Astrocyte (in vitro differentiated cells and primary cell): ENCODE data around the gene PRKCB. TPM values are rescaled to one million over a fixed set of nuclear protein-coding genes. Genes with fewer than 3 reads are reported as not detected.

Experiments
- DNase-seq: peaks from one replicate; pipeline ENCODE4 v3.0.0-alpha.2; 2010; ENCODE audit warnings: low read depth
- FAIRE-seq: peaks from 2 replicates; lab custom pipeline; 2011; peaks lifted over from hg19 to GRCh38; lab: Jason Lieb, UNC
- H2AFZ ChIP-seq: 2 replicates; pipeline ENCODE4 v1.6.0; 2012; ENCODE audit warnings: low read depth, low read length, inconsistent platforms
- H3K27ac ChIP-seq: 2 replicates; pipeline ENCODE4 v1.5.1; 2011; ENCODE audit warnings: low read depth, low read length, inconsistent platforms
- H3K27me3 ChIP-seq: 2 replicates; pipeline ENCODE4 v1.6.0; 2011; ENCODE audit warnings: low read length, inconsistent platforms; ENCODE audit not compliant: insufficient read depth
- H3K36me3 ChIP-seq: 2 replicates; pipeline ENCODE4 v1.5.1; 2011; ENCODE audit warnings: low read length, inconsistent platforms; ENCODE audit not compliant: insufficient read depth
- H3K4me1 ChIP-seq: 2 replicates; pipeline ENCODE4 v1.5.1; 2011; ENCODE audit warnings: low read length, inconsistent platforms; ENCODE audit not compliant: insufficient read depth
- H3K4me2 ChIP-seq: 2 replicates; pipeline ENCODE4 v1.6.0; 2012; ENCODE audit warnings: low read length, inconsistent platforms
- H3K4me3 ChIP-seq: 2 replicates; pipeline ENCODE4 v1.5.1; 2011; ENCODE audit warnings: low read depth, mild to moderate bottlenecking, low read length, inconsistent platforms; ENCODE audit not compliant: insufficient read depth
- H3K79me2 ChIP-seq: 2 replicates; pipeline ENCODE4 v1.6.0; 2012; ENCODE audit warnings: mild to moderate bottlenecking, low read length, inconsistent platforms; ENCODE audit not compliant: insufficient read depth
- H3K9ac ChIP-seq: 2 replicates; pipeline ENCODE4 v1.6.0; 2012; ENCODE audit warnings: mild to moderate bottlenecking, low read length, inconsistent platforms
- H3K9me3 ChIP-seq: 2 replicates; pipeline ENCODE4 v1.5.1; 2012; ENCODE audit warnings: low read depth, mild to moderate bottlenecking, low read length, inconsistent platforms; ENCODE audit not compliant: insufficient read depth
- H4K20me1 ChIP-seq: 2 replicates; pipeline ENCODE4 v1.6.0; 2012; ENCODE audit warnings: low read length, inconsistent platforms; ENCODE audit not compliant: insufficient read depth
- H3K27ac Mint-ChIP-seq: one replicate; pipeline ENCODE4 v1.8.0; 2021; ENCODE audit warnings: mild to moderate bottlenecking, mixed read lengths; ENCODE audit not compliant: unreplicated experiment
- H3K27me3 Mint-ChIP-seq: one replicate; pipeline ENCODE4 v1.8.0; 2021; ENCODE audit warnings: low read depth, mixed read lengths; ENCODE audit not compliant: unreplicated experiment
- H3K36me3 Mint-ChIP-seq: one replicate; pipeline ENCODE4 v1.8.0; 2021; ENCODE audit warnings: low read depth, mixed read lengths; ENCODE audit not compliant: unreplicated experiment
- H3K4me1 Mint-ChIP-seq: one replicate; pipeline ENCODE4 v1.8.0; 2021; ENCODE audit warnings: low read depth, mixed read lengths; ENCODE audit not compliant: unreplicated experiment
- H3K4me3 Mint-ChIP-seq: one replicate; pipeline ENCODE4 v1.8.0; 2021; ENCODE audit warnings: mild to moderate bottlenecking, moderate library complexity, mixed read lengths; ENCODE audit not compliant: unreplicated experiment
- H3K9me3 Mint-ChIP-seq: one replicate; pipeline ENCODE4 v1.8.0; 2021; ENCODE audit warnings: mild to moderate bottlenecking, mixed read lengths; ENCODE audit not compliant: unreplicated experiment
- EZH2 ChIP-seq: IDR thresholded peaks from 2 replicates; pipeline ENCODE4 v1.6.1; 2012; ENCODE audit warnings: mild to moderate bottlenecking, low read length, inconsistent platforms; ENCODE audit not compliant: insufficient read depth
- total RNA-seq: library from RNA; stranded (reverse); gene quantifications from 2 replicates; pipeline ENCODE4 v1.2.1, GENCODE V29; 2021
- TF ChIP-seq, protein P1 (sequence below): IDR thresholded peaks from 2 replicates; pipeline ENCODE4 v1.5.1; 2011; ENCODE audit warnings: low read depth, mild to moderate bottlenecking, inconsistent platforms, low read length, moderate library complexity; ENCODE audit not compliant: insufficient read depth

Gene PRKCB
- total RNA-seq, 1 donor from 2014 or later: 2.5 TPM

- TF ChIP-seq EZH2: no peak
- TF ChIP-seq, protein P1, sequence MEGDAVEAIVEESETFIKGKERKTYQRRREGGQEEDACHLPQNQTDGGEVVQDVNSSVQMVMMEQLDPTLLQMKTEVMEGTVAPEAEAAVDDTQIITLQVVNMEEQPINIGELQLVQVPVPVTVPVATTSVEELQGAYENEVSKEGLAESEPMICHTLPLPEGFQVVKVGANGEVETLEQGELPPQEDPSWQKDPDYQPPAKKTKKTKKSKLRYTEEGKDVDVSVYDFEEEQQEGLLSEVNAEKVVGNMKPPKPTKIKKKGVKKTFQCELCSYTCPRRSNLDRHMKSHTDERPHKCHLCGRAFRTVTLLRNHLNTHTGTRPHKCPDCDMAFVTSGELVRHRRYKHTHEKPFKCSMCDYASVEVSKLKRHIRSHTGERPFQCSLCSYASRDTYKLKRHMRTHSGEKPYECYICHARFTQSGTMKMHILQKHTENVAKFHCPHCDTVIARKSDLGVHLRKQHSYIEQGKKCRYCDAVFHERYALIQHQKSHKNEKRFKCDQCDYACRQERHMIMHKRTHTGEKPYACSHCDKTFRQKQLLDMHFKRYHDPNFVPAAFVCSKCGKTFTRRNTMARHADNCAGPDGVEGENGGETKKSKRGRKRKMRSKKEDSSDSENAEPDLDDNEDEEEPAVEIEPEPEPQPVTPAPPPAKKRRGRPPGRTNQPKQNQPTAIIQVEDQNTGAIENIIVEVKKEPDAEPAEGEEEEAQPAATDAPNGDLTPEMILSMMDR: no peak
- peaks cover 7% of the 10 kb centered on the region for H3K9me3 Mint-ChIP-seq
- H3K36me3 Mint-ChIP-seq: no peaks in the 10 kb centered on the region
- H3K27me3 Mint-ChIP-seq: peaks cover 4% of the 10 kb centered on the region
- no peak overlapping the region for H3K4me3 ChIP-seq
- H2AFZ ChIP-seq: no peak overlapping the region
- H3K27ac Mint-ChIP-seq: no peak overlapping the region
- H3K4me3 Mint-ChIP-seq: no peak overlapping the region
- H3K9me3 ChIP-seq: no peaks in the 10 kb centered on the region
- no peak overlapping the region for H3K4me2 ChIP-seq
- H3K4me1 Mint-ChIP-seq: no peaks in the 10 kb centered on the region
- no peak overlapping the region for H3K9ac ChIP-seq
- no peak overlapping the region for H3K27ac ChIP-seq
- H3K79me2 ChIP-seq: no peaks in the 10 kb centered on the region
- H3K27me3 ChIP-seq: no peaks in the 10 kb centered on the region
- no peaks in the 10 kb centered on the region for H3K36me3 ChIP-seq
- no peaks in the 10 kb centered on the region for H3K4me1 ChIP-seq
- no peaks in the 10 kb centered on the region for H4K20me1 ChIP-seq
- FAIRE-seq: no peak
- no peak for DNase-seq
Measured at GRCh38 chr16:23976091-23976490, 140.3 kb downstream of the PRKCB start.

DNA sequence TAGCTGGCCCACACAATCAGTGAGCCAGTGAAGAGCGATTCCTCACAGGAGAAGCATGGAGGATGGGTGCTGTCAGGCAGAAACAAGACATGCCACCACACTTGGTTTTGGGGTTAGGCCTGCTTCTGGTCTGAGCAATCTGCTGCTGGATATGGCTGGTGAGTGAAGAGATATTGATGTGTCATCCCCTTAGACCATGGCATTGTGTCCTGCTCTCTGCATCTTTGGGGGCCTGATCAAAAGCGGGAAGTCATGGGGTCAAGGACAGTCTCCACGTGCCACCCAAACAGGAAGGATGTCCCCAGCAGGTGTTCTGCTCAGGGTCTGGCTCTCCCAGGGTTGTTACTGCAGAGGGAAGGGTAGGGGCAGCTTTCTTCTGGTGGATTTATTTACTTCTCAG is 140.7 kb downstream of the PRKCB start:
- Mint-ChIP-seq H3K4me1 (no peaks in the 10 kb centered on the region), H3K4me3 (no peak overlapping the region), H3K9me3 (peaks cover 7% of the 10 kb centered on the region), H3K36me3 (no peaks in the 10 kb centered on the region), H3K27me3 (peaks cover under 1% of the 10 kb centered on the region), H3K27ac (no peak overlapping the region)
- Histone ChIP-seq H4K20me1 (no peaks in the 10 kb centered on the region), H3K27ac (no peak overlapping the region), H3K27me3 (no peaks in the 10 kb centered on the region), H3K9me3 (no peaks in the 10 kb centered on the region), H3K9ac (no peak overlapping the region), H3K4me1 (no peaks in the 10 kb centered on the region), H3K79me2 (no peaks in the 10 kb centered on the region), H3K36me3 (no peaks in the 10 kb centered on the region), H3K4me3 (no peak overlapping the region), H2AFZ (no peak overlapping the region), H3K4me2 (no peak overlapping the region)
- TF ChIP-seq, protein P1: no peak
- TF ChIP-seq EZH2: no peak
- FAIRE-seq (no peak), DNase-seq (no peak)

DNA sequence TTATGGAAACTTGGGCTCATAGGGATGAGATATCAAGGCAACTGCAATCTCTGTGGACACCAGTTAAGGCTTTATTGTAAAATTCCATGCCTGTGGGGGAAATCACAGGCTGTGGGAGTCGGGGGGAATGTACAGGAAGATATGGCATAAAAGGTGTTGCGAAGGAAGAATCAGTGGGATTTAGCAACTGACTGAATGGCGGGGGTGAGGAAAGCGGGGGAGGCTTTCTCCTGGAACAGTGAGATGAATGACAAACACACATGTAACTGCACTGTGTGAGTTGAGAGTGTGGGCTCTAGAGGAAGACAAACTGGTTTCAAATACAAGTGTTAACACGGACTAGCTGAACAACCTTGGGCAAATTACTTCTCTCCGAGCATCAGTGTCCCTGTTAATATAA is 143.7 kb downstream of the PRKCB start:
- Mint-ChIP-seq H3K36me3 (no peaks in the 10 kb centered on the region), H3K27ac (no peak overlapping the region), H3K27me3 (peaks cover 5% of the 10 kb centered on the region), H3K9me3 (peaks cover 2% of the 10 kb centered on the region), H3K4me1 (no peaks in the 10 kb centered on the region), H3K4me3 (no peak overlapping the region)
- Histone ChIP-seq H3K27ac (no peak overlapping the region), H3K4me2 (no peak overlapping the region), H3K9me3 (no peaks in the 10 kb centered on the region), H3K79me2 (no peaks in the 10 kb centered on the region), H3K36me3 (no peaks in the 10 kb centered on the region), H3K4me1 (no peaks in the 10 kb centered on the region), H3K27me3 (no peaks in the 10 kb centered on the region), H3K4me3 (no peak overlapping the region), H4K20me1 (no peaks in the 10 kb centered on the region), H3K9ac (no peak overlapping the region), H2AFZ (no peak overlapping the region)
- DNase-seq (no peak), FAIRE-seq (no peak)
- TF ChIP-seq EZH2: no peak
- TF ChIP-seq, protein P1: no peak
